SK-N-SH treated with all-trans-retinoic acid at 6 μM for 48 hours (cell line): Measurements from ENCODE around the gene BUB1.

Source experiments
- BACH2 ChIP-seq: fragments of 250-450 bp; sonication (Bioruptor Pico); IDR thresholded peaks from 2 replicates; pipeline ENCODE4 v1.9.0; 2021; ENCODE audit warnings: mild to moderate bottlenecking, borderline replicate concordance
- ISL1 ChIP-seq: fragments of 250-450 bp; sonication (Bioruptor Pico); IDR thresholded peaks from 2 replicates; pipeline ENCODE4 v2.1.2; 2022; ENCODE audit warnings: mild to moderate bottlenecking, moderate library complexity
- RARB ChIP-seq: fragments of 250-450 bp; sonication (Bioruptor Pico); IDR thresholded peaks from 2 replicates; pipeline ENCODE4 v1.8.0; 2021; ENCODE audit warnings: mild to moderate bottlenecking, moderate library complexity
- TOX ChIP-seq: fragments of 250-450 bp; sonication (Bioruptor Pico); IDR thresholded peaks from 2 replicates; pipeline ENCODE4 v1.8.0; 2021; ENCODE audit warnings: mild to moderate bottlenecking, moderate library complexity, borderline replicate concordance
- ZC3H10 ChIP-seq: fragments of 250-450 bp; sonication (Bioruptor Pico); IDR thresholded peaks from 2 replicates; pipeline ENCODE4 v1.5.1; 2021; ENCODE audit warnings: mild to moderate bottlenecking, moderate library complexity
- TF ChIP-seq, protein P1 (sequence below): fragments of 250-450 bp; sonication (Bioruptor Pico); IDR thresholded peaks from 2 replicates; pipeline ENCODE4 v1.5.1; 2020; ENCODE audit warnings: low read depth, mild to moderate bottlenecking, moderate library complexity
- TF ChIP-seq, protein P2 (sequence below): fragments of 250-450 bp; sonication (Bioruptor Pico); IDR thresholded peaks from 2 replicates; pipeline ENCODE4 v1.8.0; 2020; ENCODE audit warnings: mild to moderate bottlenecking, moderate library complexity, borderline replicate concordance

DNA sequence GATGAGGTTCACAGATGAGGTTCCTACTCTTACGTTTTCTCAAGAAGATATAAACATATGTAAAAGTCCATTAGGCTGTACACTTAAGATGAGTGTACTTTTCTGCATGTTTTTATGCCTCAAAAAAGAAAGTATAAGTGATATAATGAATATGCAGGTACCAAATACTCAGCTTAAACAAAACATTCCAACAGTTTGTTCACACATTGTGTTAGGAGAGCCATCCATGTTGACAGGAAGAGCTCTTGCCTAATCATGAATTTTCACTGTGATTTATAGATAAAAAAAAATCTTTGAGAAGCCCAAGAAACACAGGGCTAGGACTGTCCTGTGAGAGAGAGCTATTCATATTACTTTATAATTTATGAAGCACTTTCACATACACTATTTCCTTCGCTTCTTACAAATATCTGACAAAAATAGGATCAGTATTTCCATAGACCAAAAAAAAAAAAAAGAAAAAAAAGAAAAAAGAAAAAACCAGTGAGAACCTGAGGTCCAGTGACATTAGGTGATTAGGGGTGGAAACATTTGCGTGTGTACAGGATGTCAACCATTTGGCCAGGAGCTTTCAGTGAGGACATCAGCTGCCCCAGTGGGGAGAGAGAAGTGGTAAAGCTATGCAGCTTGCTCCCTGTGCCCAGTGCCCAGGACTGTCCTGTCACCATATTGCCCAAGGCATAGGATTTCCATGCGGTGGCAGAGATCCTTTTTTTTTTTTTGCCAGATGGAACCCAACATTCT, 38.7 kb downstream of the BUB1 start:
- no peak for TF ChIP-seq BACH2 (CRISPR knock-in tag)
- TF ChIP-seq, protein P1, sequence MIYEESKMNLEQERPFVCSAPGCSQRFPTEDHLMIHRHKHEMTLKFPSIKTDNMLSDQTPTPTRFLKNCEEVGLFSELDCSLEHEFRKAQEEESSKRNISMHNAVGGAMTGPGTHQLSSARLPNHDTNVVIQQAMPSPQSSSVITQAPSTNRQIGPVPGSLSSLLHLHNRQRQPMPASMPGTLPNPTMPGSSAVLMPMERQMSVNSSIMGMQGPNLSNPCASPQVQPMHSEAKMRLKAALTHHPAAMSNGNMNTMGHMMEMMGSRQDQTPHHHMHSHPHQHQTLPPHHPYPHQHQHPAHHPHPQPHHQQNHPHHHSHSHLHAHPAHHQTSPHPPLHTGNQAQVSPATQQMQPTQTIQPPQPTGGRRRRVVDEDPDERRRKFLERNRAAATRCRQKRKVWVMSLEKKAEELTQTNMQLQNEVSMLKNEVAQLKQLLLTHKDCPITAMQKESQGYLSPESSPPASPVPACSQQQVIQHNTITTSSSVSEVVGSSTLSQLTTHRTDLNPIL (CRISPR knock-in tag): no peak
- no peak for TF ChIP-seq ZC3H10 (CRISPR knock-in tag)
- no peak for TF ChIP-seq RARB (CRISPR knock-in tag)
- no peak for TF ChIP-seq TOX (CRISPR knock-in tag)
- TF ChIP-seq ISL1: no peak
- TF ChIP-seq, protein P2, sequence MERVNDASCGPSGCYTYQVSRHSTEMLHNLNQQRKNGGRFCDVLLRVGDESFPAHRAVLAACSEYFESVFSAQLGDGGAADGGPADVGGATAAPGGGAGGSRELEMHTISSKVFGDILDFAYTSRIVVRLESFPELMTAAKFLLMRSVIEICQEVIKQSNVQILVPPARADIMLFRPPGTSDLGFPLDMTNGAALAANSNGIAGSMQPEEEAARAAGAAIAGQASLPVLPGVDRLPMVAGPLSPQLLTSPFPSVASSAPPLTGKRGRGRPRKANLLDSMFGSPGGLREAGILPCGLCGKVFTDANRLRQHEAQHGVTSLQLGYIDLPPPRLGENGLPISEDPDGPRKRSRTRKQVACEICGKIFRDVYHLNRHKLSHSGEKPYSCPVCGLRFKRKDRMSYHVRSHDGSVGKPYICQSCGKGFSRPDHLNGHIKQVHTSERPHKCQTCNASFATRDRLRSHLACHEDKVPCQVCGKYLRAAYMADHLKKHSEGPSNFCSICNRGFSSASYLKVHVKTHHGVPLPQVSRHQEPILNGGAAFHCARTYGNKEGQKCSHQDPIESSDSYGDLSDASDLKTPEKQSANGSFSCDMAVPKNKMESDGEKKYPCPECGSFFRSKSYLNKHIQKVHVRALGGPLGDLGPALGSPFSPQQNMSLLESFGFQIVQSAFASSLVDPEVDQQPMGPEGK (CRISPR knock-in tag): no peak
